Astrocyte of the cerebellum (primary cell): ENCODE data around the gene ITGA11.

Experiments
- DNase-seq: peaks from one replicate; pipeline ENCODE4 v3.0.0-alpha.2; 2011; ENCODE audit warnings: low read depth
- H3K4me3 ChIP-seq: 2 replicates; pipeline ENCODE4 v1.5.1; 2011; ENCODE audit warnings: mild to moderate bottlenecking, low read depth, low read length, moderate library complexity
- in situ Hi-C: cut with HindIII; loops from 2 replicates; pipeline ENCODE4 v1.10.0; 2017; ENCODE audit warnings: low sequenced_read_pairs
- TF ChIP-seq, protein P1 (sequence below): IDR thresholded peaks from 2 replicates; pipeline ENCODE4 v1.5.1; 2012; ENCODE audit warnings: low read length, low read depth, moderate library complexity, mild to moderate bottlenecking; ENCODE audit errors: missing control alignments

ITGA11 gene

DNA sequence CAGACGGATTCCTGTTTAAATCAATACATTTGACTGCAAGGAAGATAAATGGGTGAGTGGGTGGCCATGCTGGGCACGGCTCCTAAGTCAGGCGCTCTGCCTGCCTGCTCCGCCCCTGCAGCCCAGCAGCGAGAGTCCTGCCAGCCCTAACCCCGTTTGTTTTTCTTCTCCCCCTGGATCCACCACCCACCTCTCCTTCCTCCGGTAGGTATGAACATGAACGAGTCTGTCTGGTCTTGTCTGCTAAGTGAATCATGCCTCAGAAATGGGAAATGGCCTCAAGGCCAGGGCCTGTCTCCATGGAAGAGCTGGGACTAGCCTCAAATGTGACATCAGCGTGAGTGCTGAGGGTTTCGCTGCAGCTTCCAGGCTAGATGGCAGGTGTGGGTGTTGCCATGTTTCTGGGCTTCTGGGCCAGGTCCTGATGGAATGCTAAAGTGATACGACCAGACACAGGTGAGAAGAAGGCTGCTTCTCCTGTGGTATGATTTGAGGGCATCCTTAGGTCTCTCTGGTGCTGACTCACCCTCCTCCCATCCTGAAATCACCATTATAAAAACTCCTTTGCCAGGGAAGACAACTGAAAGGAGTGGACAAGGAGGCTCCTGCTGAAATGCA, 160.0 kb downstream of the ITGA11 start:
- no peak for DNase-seq
- in situ Hi-C loops, result no loop called here
- TF ChIP-seq, protein P1, sequence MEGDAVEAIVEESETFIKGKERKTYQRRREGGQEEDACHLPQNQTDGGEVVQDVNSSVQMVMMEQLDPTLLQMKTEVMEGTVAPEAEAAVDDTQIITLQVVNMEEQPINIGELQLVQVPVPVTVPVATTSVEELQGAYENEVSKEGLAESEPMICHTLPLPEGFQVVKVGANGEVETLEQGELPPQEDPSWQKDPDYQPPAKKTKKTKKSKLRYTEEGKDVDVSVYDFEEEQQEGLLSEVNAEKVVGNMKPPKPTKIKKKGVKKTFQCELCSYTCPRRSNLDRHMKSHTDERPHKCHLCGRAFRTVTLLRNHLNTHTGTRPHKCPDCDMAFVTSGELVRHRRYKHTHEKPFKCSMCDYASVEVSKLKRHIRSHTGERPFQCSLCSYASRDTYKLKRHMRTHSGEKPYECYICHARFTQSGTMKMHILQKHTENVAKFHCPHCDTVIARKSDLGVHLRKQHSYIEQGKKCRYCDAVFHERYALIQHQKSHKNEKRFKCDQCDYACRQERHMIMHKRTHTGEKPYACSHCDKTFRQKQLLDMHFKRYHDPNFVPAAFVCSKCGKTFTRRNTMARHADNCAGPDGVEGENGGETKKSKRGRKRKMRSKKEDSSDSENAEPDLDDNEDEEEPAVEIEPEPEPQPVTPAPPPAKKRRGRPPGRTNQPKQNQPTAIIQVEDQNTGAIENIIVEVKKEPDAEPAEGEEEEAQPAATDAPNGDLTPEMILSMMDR, result no peak
- H3K4me3 ChIP-seq, result no peak overlapping the region

DNA sequence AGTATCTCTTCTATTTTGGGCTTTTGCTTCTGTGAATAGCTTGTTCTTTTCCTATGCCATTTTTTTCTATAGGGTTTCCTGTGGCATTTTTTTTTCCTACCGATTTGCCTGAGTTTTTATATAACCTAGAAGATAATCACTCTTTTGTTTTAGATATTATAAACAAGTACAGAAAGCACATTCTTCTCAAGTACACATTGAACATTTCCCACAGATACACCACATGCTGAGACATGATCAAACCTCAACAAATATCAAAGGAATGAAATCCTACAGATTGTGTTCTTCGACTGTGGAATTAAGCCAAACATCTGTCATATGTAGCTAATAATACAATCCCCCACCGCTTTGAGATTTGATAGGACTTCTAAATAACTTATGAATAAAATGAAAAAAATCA, 163.6 kb downstream of the ITGA11 start:
- in situ Hi-C loops, result no loop called here
- no peak for DNase-seq
- no peak overlapping the region for H3K4me3 ChIP-seq
- TF ChIP-seq, protein P1, result no peak

GRCh38 chr15:68265674-68266073, 166.3 kb downstream of the ITGA11 start:
- DNase-seq, result no peak
- in situ Hi-C loops, result no loop called here
- TF ChIP-seq, protein P1, result no peak
- H3K4me3 ChIP-seq, result no peak overlapping the region

DNA sequence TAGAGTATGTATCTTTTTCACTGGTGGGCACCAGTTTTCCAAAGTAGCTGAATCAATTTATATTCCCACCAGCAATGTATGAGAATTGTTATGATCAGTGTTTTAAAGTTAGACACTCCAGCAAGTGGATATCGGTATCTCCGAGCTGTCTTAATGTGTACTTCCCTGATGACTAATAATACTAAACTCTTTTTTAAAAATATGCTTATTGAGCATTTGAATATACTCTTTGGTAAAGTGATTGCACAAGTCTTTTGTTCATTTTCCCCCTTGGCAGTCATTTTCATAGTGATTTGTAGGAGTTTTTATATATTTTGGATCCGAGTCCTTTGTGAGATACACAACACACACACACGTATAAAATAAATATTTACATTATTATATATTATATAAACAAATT, 166.9 kb downstream of the ITGA11 start:
- no peak for DNase-seq
- no peak overlapping the region for H3K4me3 ChIP-seq
- in situ Hi-C loops, result no loop called here
- TF ChIP-seq, protein P1, result no peak

DNA sequence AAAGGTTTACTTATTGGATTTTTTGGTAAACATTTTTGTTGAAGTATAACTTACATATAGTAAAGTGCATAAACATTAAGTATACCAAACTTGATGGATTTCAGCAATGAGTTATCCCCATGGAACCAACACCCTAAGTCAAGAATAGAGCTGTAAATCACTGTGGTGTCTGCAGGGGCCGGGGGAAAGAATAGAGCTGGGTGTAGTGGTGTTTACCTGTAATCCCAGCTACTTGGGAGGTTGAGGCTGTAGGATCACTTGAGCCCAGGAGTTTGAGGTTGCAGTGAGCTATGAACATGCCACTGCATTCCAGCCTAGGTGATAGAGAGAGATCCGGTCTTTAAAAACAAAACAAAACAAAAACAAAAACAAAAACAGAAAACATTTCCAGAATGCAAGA, 167.7 kb downstream of the ITGA11 start:
- in situ Hi-C loops, result no loop called here
- no peak overlapping the region for H3K4me3 ChIP-seq
- TF ChIP-seq, protein P1, result no peak
- DNase-seq, result no peak

DNA sequence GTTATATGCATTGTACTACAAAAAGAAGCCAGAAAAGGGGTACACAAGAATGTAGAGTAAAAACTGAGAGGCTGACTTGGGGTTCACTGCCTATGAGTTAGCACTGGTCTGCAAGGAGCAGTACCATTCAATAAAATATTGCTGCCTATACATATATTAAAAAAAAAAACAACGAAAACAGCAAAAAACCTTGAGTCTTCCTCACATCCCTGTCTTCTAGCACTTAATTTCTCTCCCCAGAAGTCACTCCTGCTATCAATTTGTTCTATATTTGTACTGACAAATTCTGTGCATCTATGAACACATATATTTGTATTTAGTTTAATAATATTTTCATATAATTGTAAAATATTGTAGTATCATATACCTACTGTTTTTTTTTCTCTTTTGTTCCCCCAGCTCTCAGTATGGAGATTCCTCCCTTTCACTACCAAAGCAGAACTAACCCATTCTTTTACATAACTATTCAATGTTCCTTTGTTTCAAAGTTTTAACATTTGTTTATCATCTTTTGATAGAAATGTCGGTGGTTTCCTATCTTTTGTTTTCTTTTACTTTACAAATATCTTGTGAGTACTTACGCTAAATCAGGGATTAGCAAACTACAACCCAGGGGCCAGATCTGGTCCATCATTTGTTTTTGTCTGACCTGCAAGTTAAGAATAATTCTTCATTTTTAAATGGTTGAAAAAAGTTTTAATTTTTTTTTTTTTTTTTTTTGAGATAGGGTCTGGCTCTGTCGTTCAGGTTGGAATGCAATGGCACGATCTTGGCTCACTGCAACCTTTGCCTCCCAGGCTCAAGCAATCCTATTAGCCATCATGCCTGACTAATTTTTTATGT, 169.2 kb downstream of the ITGA11 start:
- TF ChIP-seq, protein P1, result no peak
- H3K4me3 ChIP-seq, result no peak overlapping the region
- no peak for DNase-seq
- in situ Hi-C loops, result no loop called here
